Head of caudate nucleus (tissue), 42 donors: ENCODE measurements around the gene PPY.
"Not testable (repeated sequence)": the region's sequence is repeated elsewhere in the genome, so short reads cannot be mapped to it uniquely, and the experiment has no call there.

Experiments
- DNase-seq, 42 donors: peaks; one replicate each; pipeline versions ENCODE4 v3.0.0 to v3.0.0-alpha.2; 2020 to 2021; ENCODE audit warnings: mixed read lengths in 7 of 42
- intact Hi-C: fragments of 100-400 bp; cut with DNase I; formaldehyde crosslinking; loops from one replicate; pipeline ENCODE4 v1.15.0; 2022

PPY gene

DNA sequence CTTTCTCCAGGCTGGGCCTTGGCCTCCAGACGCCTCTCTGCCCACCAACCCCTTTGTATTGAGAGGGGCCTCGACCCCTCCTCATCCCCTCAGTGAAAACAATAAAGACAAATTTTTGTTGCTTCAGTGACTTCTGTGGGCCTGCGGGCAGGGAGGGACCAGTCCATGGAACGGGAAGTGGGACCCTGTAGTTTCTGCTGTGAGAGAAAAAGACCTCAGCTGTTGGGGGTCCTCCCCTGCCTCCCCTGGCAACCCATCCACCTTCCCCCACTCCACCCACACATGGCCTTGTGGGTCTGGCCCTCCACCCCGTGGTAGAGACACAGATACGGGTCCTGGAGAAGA, 3.5 kb downstream of the PPY start:
- no peak for DNase-seq
- intact Hi-C loops = no loop called here

DNA sequence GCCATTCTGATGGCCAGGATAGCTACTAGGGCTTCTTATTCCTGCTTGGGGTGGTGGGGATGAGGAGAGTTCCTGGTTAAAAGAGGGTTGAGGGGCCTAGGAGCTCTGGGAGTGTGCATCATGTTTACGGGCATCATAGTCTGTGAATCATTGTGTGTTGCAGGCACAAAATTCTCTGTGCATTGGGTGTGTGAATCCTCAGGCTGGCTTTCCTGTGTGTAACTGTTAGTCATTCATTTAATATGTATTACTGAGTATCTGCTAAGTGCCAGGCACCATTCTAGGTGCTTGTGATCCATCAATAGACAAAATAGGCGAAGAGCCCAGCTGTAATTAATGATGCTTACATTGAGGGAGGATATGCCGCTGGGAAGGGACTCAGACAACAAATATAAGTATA, 5.8 kb downstream of the PPY start:
- intact Hi-C loops = no loop called here
- no peak for DNase-seq

DNA sequence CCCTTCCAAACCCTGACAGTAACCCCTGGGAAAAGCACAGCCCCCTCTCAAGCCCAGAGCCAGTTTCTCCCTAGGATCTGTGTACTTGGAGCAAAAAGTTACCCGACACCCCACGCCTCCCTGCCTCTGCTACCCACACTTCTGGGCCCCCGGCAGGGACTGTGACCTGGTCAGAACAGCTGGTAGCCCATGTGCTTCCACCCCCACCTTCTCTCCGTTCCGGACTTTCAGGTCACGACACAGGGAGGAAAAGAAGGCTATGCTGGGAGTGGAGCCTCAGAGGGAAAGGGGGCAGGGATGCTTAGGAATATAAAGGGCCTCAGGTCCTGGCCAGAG, 6.4 kb downstream of the PPY start:
- no peak for DNase-seq
- intact Hi-C loops = no loop called here

DNA sequence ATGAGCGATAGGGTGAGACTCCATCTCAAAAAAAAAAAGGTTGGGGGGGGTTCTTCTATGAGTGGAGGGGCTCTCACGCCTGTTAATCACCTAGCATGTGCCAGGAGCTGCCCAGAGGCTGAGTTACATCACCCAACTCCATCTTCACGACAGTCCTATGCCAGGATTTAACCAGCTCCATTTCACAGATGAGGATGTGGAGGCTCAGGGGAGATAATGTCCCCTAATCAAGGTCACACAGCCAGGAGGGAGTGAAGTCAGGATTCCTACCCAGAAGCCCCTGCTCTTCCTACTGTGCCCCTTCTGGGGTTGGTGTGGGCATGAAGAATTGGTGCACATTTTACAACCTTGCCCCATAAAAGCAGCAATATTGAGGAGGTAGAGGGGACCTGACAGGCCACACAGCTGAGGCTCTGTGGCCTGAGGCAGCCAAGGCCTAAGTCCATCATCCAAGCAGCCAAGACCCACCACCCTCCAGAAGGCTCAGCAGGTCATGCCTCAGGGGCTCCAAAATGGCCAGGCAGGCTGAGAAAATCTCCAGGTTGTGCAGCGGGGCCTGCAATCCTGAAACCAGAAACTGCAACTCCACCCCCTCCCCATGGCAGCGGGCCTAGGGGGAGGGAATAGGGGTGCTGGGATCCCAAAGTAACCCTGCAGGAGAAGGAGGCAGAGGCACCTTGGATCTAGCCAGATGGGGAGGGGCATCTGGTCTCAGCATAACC, 6.9 kb downstream of the PPY start:
- no peak for DNase-seq
- intact Hi-C loops = no loop called here

DNA sequence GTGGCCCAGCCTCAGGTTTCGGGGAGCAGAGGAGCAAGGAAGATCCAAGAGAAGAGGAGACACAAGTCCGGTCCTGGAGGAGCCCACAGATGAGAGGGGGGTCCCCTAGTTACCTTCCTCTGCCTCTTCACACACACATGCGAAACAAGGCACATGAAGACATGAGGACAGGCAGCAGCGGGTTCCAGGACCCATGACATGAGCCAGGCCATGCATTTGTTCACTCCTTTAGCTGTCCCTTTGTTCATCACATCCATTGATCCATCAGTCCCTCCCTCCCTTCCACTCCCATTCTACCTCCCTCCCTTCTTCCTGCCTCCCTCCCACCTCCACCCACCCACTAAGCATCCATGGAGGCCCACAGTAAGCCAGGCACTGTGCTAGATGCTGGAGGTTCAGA, 9.4 kb downstream of the PPY start:
- DNase-seq = no peak
- intact Hi-C loops = no loop called here

DNA sequence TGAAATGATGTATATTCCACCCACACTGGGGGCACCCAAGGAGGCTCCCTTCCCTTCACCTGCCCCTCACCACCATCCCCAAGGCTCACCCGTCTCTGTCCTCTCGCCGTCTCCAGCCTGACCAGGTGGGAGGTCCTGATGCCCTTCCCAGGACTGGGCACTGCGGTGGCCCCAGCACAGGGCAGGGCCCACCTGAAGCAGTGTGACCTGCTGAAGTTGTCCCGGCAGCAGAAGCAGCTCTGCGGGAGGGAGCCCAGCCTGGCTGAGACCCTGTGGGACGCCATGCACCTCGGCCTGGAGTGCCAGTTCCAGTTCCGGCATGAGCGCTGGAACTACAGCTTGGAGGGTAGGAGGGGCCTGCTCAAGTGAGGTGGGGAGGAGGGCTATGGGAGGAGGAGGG, 9.9 kb downstream of the PPY start:
- no peak for DNase-seq
- intact Hi-C loops = no loop called here

DNA sequence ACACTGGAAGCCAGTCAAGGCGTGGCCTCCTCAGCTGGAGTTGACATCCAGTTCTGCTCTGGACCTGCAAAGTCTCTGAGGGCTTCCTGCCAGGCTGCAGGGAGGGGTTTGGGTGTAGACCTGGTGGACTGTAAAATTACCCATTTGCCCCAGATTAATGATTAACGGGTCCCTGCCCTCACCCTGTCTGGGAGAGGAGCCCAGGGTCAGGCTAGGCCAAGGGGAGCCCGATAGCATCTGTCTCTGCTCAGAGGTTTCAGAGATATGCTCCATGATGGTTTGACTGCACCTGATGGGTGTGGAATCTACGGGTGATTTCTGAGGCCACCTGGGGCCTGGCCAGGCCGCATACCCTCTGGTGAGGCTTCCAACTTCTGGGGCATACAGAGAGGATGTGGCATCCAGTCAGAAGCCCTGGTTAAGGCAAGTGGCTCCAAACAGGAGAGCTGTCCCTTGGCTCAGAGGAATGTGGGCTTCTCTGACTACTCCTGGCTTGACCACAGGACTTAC, 11.2 kb downstream of the PPY start:
- no peak for DNase-seq
- intact Hi-C loops = no loop called here

DNA sequence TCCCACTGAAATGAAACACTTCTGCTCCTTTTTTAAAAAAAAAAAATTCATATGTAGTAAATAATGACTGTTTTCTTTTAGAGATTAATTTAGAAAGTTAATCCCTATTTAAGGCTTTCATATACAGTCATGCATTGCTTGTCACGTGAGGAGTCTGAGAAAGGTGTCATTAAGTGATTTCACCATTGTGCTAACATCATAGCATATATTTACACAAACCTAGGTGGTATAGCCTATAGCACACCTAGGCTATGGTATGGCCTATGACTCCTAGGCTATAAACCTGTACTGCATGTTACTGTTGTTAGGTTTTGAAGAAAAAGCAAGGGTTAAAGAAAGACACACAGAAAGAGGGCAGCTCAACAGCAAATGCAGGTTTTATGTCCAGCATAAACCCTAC, 13.7 kb downstream of the PPY start:
- intact Hi-C loops = no loop called here
- no peak for DNase-seq

DNA sequence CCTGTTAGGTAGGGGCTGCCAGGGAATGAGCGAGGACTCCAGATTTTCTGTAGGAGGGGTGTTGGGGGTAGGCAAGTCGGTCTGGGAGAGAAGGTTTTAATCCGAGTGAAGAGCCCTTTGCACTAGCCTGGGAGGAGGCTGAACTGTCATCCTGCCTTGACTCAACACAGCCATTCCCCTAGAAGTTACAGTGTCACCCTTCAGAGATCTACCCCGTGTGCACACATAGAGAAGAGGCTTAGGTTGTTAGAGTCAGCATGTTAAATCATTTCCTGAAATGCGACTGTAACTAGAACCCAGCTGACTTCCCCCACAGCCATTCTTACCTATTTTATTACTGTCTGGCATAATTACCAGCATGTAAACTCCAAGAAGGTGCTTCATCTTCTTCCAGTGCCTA, 14.3 kb downstream of the PPY start:
- intact Hi-C loops = not testable (repeated sequence)

DNA sequence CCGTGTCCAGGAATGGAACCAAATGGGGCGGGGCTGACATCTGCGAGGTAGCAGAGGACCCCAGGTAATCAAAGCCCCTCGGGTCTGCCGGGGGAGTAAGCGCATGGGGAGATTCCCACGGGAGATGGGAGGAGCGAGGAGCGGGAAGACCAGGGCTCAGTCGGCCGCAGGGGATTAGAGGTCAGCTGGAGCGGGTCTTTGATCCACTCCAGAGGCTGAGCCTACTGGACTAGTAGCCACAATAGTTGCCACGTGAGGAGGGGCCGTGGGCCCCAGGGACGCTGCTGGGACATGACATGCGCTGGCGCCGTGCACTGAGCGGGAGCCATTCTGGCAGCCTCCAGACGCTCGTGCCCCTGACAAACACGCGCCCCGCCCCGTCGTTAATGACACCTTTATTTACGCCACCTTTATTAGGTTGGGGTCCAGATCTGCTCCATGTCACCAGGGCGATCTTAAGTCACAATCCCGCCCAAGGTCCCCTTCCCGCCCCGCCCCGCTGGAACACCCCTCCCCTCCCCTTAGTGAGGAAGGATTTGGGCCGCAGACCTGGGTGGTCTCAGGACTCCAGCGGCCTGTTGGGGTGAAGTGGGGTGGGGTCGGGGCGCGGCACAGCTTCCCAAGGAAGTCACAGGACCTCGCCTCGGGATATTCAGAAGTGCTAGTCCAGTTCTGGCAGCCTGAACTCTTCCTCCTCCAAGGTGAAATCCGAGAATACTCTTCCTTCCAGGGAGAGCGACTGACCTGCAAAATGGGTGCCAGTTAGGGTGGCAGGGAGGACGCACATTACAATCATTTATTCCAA, 15.0 kb downstream of the PPY start:
- peak in 6 of 42 donors; percentile 3 to 50 (median 20) for DNase-seq
- intact Hi-C loops = no loop called here

More for the DNA sequence above, 14.3 kb downstream of the PPY start:
- not testable (repeated sequence) for DNase-seq

DNA sequence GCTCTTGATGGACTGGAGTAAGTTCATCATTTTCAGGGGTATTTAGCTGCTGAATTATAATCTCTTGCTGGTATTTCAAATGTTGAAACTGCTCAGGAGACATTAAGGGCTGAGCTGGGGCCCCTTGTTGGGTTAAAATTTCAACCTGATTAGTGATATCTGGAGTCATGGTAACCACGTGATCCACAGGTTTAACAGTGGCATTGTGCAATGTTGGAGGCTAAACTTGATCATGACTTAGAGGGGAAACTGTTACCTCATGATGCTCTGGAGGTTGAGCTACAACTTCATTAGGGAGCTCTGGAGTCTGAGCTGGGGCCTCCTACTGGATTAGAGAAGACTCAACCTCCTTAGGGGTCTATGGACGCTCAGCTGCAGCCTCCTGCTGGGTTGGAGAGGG, 17.7 kb downstream of the PPY start:
- no peak for DNase-seq
- intact Hi-C loops = no loop called here

DNA sequence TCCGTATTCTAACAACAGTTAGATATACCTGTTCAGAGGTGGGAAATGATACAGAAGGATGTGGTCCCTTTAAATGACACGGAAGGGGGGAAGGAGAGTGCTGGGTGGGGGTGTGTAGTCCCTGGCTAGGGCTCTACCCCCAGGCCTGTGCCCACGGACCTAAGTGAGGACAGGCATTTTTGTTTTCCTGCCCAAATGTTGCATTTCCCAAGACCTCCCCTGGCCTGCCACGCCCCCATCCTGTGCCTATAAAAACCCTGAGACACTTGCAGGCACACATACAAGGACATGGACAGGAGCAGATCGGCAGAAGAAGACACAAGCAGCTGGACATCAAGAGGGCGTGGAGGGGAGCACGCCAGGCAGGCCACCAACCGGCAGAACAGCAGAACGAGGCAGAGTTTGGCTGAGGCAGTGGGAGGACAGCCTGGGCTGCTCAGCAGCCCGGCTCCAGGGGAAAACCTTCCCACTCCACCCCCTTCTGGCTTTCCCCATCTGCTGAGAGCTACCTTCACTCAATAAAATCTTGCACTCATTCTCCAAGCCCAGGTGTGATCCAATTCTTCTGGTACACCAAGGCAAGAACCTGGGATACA, 21.7 kb downstream of the PPY start:
- no peak for DNase-seq
- intact Hi-C loops = no loop called here

DNA sequence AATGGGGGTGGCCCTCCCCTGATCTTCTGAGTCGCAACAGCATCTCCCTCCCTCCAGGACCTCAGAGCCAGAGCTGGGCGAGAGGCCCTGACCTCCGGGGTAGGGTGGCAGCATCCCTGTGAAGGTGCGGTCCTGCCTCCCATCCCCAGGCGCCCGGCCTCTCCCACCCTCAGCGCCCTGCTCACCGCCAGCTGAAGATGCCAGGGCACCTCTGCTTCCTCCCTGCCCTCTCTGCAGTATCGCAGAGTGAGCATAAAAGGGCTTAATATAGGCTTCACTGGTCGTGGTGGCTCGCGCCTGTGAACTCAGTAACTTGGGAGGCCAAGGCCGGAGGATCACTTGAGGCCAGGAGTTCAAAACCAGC, 24.3 kb downstream of the PPY start:
- intact Hi-C loops = no loop called here
- no peak for DNase-seq

DNA sequence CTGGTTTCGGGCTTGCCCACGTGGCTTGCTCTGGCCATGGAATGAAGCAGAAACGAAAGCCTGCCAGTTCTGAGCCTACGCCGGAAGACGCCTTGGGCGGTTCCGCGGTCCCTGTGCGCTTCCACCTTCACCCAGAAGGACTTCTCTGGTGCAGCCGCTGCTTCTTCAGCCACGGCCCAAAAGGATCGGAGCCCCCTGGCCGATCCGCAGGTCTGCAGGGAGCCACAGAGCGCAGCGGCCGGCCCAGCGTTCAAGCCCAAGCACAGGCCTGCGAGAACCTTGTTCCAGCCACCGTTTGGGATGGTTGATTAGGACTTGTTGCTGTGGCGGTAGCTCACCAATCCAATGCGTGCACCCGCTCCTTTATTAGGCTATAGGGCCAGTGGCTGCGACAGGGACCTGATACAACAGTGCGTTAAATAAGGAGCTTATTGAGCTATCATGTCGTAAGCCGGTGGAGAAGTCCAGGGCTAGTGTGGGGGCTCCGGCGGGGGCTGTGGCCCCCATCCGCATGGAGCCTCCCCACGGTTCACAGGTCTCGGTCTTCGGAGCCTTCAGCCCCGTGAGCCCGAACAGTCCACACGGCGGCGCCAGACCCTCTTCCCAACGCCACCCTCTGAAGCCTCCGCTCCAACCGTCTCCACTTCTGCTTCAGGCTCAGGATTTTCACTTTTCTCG, 24.8 kb downstream of the PPY start:
- intact Hi-C loops = no loop called here
- DNase-seq = peak in 37 of 42 donors; percentile 21 to 82 (median 59)

DNA sequence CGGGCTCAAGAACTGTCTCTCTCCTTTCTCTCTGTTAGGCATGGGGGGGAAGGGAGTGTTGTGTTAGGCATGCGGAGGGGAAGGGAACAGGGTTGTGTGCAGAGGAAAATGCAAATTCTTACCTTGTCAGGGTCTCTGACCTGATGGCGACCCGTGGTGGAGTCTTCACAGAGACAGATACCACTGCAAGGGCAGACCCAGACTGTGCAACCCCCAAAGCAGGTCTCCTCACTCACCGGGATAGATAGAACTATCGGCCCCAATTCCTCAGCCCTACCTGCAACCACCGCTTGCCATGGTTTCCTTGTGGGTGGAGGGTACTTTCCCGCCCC, 25.3 kb downstream of the PPY start:
- DNase-seq = no peak

DNA sequence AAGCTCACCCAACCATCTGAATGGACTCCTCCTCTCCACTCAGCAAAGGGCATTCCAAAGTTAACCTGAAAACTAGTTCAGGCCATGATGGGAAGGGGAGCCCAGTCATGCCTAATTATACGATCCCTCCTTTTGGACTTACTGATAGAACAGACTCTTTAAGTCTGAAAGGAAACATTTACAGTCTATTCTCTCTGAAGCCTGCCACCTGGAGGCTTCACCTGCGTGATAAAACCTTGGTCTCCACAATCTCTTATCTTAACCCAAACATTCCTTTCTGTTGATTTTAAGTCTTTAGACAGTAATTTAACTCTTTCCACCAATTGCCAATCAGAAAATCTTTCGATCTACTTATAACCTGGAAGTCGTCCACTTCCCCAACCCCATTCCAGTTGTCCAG, 25.9 kb downstream of the PPY start:
- intact Hi-C loops = no loop called here
- DNase-seq = no peak

More for the DNA sequence above, 25.3 kb downstream of the PPY start:
- intact Hi-C loops = no loop called here

DNA sequence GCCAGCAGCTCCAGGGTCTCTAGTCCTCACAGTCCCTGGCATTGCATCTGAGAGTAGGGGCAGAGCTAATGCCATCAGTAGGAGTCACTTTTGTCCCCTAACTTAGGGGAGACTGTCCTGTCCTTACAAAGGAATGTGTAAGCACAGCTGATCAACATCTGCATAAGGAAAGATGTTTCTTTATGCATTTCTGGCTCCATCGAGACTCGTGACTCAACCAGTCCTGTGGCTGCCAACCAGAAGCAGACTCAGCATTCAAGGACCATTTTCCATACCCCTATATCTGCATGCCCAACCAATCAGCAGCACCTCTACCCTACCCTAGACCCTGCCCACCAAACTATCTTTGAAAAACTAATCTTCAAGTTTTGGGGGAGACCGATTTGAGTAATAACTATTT, 26.7 kb downstream of the PPY start:
- intact Hi-C loops = no loop called here
- no peak for DNase-seq

DNA sequence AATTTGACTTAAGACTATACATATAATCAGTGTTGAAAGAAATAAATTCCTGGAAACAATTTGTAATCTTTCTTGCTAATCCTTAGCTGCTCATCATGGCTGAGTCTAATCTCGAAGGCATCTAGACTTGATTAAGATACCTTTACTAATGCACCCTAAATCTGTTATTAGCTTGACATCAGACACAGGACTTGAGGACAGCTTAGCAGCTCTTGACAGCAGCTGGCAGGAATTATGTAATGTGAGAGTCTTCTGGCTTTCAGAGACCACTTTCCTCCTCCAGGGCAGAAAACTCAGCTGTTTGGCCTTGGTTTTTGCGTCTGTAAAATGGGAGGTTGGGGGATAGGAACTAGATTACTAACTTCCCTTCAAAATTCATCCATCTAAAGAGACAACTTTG, 27.8 kb downstream of the PPY start:
- intact Hi-C loops = no loop called here
- no peak for DNase-seq

DNA sequence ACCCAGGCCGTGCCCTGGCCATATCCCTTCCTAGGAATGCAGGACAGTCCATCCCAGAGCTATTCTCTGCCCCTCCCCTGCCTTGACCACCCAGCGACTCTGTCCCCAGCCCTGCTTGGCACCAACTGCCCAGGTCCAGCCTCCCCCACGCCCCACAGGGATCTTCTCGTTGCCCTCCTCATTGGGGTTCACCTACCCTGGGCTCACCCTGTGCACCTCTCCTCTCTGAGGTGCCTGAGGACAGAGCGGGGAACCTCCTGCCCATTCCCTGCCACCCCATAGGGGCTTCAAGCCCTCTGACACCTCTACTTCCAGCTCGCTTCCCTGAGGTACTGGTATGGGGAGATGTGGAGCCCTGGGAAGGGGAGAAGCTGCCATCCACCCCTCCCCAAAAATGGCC, 28.7 kb downstream of the PPY start:
- no peak for DNase-seq
- intact Hi-C loops = no loop called here

DNA sequence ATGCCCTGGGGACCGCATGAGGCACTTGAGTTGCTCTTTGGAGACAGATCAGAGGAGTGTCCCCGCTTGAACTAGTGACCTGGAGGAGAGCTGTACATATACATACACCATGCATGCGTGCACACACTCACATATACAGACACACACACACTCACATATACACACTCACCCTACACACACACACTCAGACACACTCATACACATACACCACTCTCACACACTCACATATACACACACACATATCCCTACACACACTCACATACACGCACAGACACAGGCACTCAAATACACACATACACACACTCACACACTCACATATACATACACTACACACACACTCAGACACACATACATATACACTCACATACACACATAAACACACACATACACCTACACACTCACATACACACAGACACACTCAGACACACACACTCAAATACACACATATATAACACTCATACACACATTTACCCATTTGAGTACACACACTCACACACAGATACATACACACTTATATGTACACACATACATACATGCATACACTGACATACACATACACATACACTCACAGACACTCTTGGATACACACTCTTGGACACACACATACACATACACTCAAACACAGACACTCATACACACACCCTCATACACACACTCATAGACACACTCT, 29.5 kb downstream of the PPY start:
- intact Hi-C loops = no loop called here
- no peak for DNase-seq
